IPS-18a (cell line): ENCODE measurements around the gene CLIC1.

Experiments used
- H3K27ac ChIP-seq: one replicate; pipeline ENCODE4 v1.5.1; 2013; ENCODE audit warnings: low read length
- H3K27me3 ChIP-seq: one replicate; pipeline ENCODE4 v1.6.1; 2013; ENCODE audit warnings: mild to moderate bottlenecking, low read length; ENCODE audit not compliant: control insufficient read depth, insufficient read depth
- H3K36me3 ChIP-seq: one replicate; pipeline ENCODE4 v1.6.1; 2013; ENCODE audit warnings: low read depth, low read length; ENCODE audit not compliant: control insufficient read depth
- H3K4me1 ChIP-seq: one replicate; pipeline ENCODE4 v1.6.1; 2013; ENCODE audit warnings: low read depth, low read length; ENCODE audit not compliant: control insufficient read depth
- H3K4me3 ChIP-seq: one replicate; pipeline ENCODE4 v1.5.1; 2013; ENCODE audit warnings: low read length
- H3K9ac ChIP-seq: one replicate; pipeline ENCODE4 v1.6.1; 2013; ENCODE audit warnings: mild to moderate bottlenecking, low read length, moderate library complexity
- H3K9me3 ChIP-seq: one replicate; pipeline ENCODE4 v1.6.1; 2013; ENCODE audit warnings: low read depth, low read length; ENCODE audit not compliant: control insufficient read depth

Gene CLIC1

DNA sequence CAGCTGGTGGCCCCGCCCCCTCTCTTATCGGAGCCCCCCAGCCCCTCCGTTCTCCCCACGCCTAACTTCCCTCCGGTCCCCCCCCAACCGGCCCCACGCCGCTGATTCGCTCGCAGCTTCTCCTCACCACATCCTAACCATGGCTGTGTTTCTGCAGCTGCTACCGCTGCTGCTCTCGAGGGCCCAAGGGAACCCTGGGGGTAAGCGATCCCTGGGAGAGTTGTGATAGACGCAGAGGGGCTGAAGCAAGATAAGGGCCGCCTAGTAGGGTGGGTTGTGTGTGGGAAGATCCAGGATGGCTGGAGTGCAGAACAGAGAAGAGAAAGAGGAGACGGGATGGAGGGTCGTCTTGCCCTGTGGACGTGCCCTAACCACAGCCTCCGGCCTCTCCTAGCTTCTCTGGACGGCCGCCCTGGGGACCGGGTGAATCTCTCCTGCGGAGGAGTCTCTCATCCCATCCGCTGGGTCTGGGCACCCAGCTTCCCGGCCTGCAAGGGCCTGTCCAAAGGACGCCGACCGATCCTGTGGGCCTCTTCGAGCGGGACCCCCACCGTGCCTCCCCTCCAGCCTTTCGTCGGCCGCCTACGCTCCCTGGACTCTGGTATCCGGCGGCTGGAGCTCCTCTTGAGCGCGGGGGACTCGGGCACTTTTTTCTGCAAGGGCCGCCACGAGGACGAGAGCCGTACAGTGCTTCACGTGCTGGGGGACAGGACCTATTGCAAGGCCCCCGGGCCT is 12.9 kb downstream of the CLIC1 start, which contains the start of gene MPIG6B:
Gene MPIG6B (plus strand): TSS at position 129 of the 735 bp plus-strand sequence. CDS start 11 bp downstream, at position 140.
- Histone ChIP-seq H3K27ac (no peak within 1 kb of the TSS), H3K9ac (no peak within 1 kb of the TSS), H3K9me3 (no peaks in the 10 kb centered on the region), H3K36me3 (peaks cover 18% of the 10 kb centered on the region), H3K4me1 (peaks cover 6% of the 10 kb centered on the region), H3K27me3 (no peaks in the 10 kb centered on the region), H3K4me3 (no peak within 1 kb of the TSS)

DNA sequence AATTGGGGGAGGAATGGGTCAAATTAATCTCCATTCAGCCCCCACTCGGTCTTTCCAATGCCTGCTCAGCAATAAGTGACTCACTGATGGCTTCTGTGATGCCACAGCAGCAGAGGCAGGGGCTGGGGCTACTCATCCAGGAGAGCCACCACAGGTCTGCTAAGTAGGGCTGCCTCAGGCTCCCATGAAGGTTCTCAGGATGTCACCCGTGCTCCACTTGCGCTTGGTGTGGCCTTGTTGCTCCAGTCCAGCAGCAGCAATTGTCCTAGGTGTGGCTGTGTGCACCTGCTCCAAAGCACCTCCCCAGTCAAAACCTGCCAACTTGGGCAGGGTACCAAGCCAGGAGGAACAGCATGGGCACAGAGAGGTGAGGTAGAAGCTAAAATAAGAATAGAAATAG is 14.2 kb downstream of the CLIC1 start:
- H3K4me1 ChIP-seq = peaks cover 17% of the 10 kb centered on the region
- no peak overlapping the region for H3K27ac ChIP-seq
- no peaks in the 10 kb centered on the region for H3K27me3 ChIP-seq
- peaks cover 11% of the 10 kb centered on the region for H3K36me3 ChIP-seq
- H3K4me3 ChIP-seq = no peak overlapping the region
- H3K9ac ChIP-seq = no peak overlapping the region
- no peaks in the 10 kb centered on the region for H3K9me3 ChIP-seq

DNA sequence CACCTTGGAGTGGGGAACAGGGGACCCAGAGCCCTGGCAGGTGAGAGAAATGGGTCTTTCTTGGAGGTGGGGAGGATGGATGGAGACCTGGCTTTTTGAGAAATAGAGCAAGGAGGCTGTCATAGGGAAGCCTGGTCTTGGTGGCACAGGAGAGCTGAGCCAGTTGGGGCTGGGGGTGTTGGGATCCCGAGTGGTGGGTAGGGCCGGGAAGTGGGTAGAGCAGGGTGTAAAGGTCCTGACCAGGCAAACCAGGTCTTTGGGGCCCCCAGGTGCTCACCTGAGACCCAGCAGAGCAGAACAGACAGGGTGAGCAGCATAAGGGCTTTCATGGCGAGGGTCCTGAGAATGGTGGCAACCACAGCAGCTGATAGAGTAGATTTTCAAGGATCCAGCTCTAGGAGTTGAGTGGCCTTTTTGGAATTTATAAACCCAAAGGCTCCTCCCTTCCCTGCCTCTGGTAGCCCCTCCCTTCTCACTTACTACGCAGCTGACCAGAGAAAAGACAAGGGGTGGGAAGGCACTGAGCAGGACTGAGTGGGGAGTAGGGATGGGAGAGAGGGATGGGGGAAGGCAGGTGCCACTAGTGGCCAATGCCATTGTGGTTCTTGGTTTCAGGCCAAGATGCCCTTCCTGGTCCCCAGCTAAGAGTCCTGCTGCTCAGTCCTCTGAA is 14.8 kb downstream of the CLIC1 start, which contains the start of gene LY6G6C:
Gene LY6G6C (minus strand): TSS at position 396 of the 670 bp plus-strand sequence. CDS start 67 bp downstream, at position 329.
- H3K9me3 ChIP-seq = no peaks in the 10 kb centered on the region
- H3K27ac ChIP-seq = no peak within 1 kb of the TSS
- H3K9ac ChIP-seq = no peak within 1 kb of the TSS
- H3K4me1 ChIP-seq = peaks cover 17% of the 10 kb centered on the region
- H3K36me3 ChIP-seq = peaks cover 5% of the 10 kb centered on the region
- H3K4me3 ChIP-seq = no peak within 1 kb of the TSS
- H3K27me3 ChIP-seq = no peaks in the 10 kb centered on the region

DNA sequence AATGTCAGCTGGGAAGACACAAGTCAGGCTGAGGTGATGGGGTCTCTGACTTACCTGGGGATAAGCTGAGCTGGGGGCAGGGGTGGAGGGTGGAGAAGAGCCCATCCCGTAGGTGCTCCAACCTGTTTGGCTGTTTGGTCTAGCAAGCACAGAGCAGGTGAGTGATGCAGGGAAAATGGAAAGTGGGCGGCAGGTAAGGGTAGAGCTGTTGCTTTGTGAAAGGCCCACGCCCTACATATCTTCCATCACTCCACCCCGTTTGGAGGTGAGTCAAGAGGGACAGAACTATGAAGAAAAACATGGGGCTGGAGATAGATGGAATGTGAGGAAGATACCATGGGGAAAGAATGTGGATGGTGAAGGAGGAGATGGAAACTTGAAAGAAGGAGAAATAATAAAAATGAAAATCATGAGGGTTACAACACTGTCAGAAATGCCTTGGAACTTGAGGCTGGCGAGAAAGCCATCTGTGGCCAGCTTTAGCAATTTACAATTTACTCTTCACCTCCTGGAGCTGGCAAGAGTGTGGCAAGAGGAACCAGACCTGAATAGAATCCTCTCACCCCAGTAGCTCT is 16.0 kb downstream of the CLIC1 start:
- Histone ChIP-seq H3K4me3 (no peak overlapping the region), H3K36me3 (no peaks in the 10 kb centered on the region), H3K27me3 (no peaks in the 10 kb centered on the region), H3K9ac (no peak overlapping the region), H3K4me1 (peaks cover 18% of the 10 kb centered on the region), H3K9me3 (no peaks in the 10 kb centered on the region), H3K27ac (no peak overlapping the region)

DNA sequence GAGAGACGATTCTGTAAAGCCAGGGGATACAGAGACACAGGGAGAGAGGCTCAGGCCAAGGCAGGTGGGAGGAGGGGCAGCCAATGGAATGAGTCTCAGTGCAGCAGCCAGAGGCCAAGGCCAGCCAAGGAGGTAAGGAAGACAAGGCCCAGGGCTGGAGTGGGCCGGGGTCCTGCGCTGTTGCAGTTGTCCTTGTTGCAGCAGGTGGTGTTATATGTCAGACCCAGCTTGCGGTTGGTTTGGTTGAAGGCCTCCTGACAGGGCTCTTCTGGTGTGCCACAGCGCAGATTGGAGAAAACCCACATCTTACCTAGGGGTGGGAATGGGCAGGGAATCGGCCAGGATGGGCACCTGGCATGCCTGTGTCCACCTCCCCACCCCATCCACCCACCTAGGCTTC is 17.3 kb downstream of the CLIC1 start:
- peaks cover 30% of the 10 kb centered on the region for H3K4me1 ChIP-seq
- H3K36me3 ChIP-seq = no peaks in the 10 kb centered on the region
- H3K9ac ChIP-seq = no peak overlapping the region
- no peak overlapping the region for H3K27ac ChIP-seq
- no peak overlapping the region for H3K4me3 ChIP-seq
- H3K9me3 ChIP-seq = no peaks in the 10 kb centered on the region
- no peaks in the 10 kb centered on the region for H3K27me3 ChIP-seq

DNA sequence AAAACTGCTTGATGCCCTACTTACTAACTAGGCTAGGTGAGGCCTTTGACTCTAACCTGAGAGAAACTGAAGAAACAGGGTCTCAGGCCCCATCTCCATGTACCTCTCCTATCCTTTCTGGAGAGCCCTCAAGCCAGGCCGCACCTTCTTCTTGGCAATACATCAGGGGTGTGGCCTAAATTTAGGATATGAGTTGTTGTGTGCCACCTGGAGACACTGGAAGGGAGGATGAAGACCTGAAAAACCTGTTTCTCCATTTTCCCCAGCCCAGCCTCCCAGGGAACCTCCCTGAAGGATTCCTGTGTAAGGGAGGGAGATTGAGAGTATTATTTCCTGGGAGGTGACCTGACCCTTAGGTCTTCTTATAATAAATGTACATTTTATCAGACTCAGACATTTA is 18.1 kb downstream of the CLIC1 start:
- Histone ChIP-seq H3K9me3 (no peaks in the 10 kb centered on the region), H3K36me3 (no peaks in the 10 kb centered on the region), H3K27me3 (no peaks in the 10 kb centered on the region), H3K4me3 (peak overlapping the region; percentile 25), H3K4me1 (peaks cover 38% of the 10 kb centered on the region), H3K27ac (no peak overlapping the region), H3K9ac (no peak overlapping the region)

DNA sequence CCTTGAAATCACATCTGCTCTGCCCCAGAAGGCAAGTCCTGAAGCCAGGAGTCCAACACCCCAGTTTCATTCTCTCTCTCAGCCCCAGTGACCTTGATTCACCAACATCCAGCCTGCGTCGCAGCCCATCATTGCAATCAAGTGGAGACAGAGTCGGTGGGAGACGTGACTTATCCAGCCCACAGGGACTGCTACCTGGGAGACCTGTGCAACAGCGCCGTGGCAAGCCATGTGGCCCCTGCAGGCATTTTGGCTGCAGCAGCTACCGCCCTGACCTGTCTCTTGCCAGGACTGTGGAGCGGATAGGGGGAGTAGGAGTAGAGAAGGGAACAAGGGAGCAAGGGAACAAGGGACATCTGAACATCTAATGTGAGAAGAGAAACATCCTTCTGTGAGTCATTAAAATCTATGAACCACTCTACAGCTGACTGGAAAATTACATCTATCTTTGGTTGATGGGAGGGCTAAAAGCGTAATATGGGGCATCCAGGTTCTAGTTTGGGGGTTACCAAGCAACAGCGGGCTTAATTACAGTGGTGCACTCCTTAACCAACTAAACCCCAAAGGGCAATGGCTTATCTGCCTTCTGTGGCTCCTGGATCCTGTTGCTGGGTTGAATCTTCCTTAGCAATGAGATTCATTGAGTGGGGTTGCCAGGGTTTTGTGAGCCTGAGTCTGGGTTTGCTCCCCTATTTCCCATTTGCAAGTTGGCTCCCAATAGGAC is 18.7 kb downstream of the CLIC1 start:
- Histone ChIP-seq H3K9me3 (no peaks in the 10 kb centered on the region), H3K4me3 (no peak overlapping the region), H3K27me3 (no peaks in the 10 kb centered on the region), H3K4me1 (peaks cover 38% of the 10 kb centered on the region), H3K27ac (no peak overlapping the region), H3K9ac (no peak overlapping the region), H3K36me3 (no peaks in the 10 kb centered on the region)

DNA sequence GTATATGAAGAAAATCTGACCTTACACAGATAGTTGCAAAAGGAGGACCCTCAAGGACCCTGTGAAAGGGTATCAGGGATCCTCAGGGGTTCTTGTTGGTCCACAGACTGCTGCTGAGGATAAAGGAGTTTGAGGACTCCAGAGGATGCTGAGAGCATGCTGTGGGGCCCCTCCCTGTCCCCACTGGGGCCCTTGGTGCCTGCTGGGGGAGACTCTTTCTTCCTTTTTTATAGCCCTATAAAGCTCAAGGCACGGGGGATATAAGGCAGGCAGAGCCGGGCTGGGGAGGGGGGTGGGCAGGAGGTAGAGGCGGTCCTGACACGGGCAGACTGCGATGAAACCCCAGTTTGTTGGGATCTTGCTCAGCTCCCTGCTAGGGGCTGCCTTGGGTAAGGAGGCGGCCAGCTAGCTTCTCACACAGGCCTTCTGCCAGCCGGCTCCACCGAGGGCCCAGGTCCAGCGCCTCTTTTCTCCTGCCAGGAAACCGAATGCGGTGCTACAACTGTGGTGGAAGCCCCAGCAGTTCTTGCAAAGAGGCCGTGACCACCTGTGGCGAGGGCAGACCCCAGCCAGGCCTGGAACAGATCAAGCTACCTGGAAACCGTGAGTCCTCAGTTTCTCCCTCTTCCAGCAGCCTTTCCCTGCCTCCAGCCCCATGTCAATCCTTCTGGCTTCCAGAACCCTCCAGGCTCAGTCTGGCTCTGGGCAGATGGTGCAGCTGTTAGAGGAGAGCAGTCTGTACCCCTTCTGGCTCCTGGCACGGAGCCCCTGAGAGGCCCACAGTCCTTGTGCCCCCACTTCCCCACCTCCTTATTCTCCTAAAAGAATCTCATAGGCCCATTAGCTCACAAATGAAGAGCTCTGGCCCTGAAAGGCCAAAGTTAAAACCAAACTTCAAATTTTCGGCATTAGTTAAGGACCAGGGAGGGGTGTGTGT is 21.0 kb downstream of the CLIC1 start, which contains the start of gene LY6G6D:
Gene LY6G6D (plus strand): TSS at position 327 of the 937 bp plus-strand sequence. CDS start 8 bp downstream, at position 335.
- peak within 1 kb of the TSS; percentile 21 for H3K4me3 ChIP-seq
- H3K9me3 ChIP-seq = no peaks in the 10 kb centered on the region
- no peaks in the 10 kb centered on the region for H3K36me3 ChIP-seq
- peaks cover 38% of the 10 kb centered on the region for H3K4me1 ChIP-seq
- H3K27me3 ChIP-seq = no peaks in the 10 kb centered on the region
- H3K27ac ChIP-seq = no peak within 1 kb of the TSS
- H3K9ac ChIP-seq = peak within 1 kb of the TSS; percentile 9

DNA sequence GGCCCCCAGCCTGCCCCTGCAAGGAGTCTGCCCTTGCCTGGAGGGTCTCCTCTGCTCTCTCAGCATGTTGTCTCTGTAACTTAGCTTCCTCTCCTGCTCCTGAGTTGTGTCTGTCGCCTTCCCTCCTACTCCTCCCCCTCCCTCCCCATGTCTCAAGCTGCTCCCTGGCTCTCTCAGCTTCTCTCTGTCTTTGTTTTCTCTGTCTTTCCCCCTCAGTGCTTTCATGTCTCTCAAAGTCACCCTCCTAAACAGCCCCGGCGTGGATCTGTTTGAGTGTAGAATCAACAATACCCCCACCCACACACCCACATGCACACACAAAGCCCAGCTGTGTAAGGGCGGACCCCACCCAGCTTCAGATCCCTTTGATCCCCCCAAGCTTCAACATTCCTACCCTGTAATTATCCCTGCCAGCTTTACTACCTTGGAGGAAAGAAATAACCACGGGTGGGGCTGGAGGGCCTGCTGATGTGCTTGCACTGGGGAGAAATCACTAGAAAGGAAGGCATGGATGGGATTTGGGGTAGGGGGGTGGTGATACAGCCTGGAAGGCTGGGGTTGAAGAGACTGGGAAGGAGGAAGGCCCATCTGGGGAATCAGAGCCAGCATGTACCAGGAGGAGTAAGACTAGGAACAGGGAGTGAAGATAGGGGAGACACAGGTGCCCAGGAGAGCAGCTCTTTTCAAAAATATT is 22.2 kb downstream of the CLIC1 start:
- peak overlapping the region; percentile 9 for H3K9ac ChIP-seq
- no peaks in the 10 kb centered on the region for H3K36me3 ChIP-seq
- no peak overlapping the region for H3K27ac ChIP-seq
- H3K4me1 ChIP-seq = peaks cover 38% of the 10 kb centered on the region
- no peaks in the 10 kb centered on the region for H3K27me3 ChIP-seq
- peak overlapping the region; percentile 21 for H3K4me3 ChIP-seq
- H3K9me3 ChIP-seq = no peaks in the 10 kb centered on the region

DNA sequence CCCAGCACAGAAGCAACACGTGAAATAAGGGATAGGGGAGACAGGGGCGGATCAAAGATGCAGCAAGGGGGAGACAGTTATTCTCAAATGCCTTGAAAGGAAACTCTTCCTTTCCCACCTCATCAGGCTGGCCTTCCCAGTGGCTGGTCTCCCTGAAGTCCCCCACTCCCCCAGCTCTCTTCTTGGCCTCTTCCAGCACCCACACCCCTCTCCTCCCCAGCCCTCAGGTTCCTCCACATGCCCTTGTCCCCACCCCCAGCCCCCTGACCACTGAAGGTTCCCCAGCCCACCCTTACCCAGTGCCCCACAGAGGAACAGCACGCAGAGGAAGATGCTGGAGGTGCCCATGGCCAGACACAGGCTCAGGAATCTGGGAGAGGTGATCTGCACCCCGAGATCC is 22.9 kb downstream of the CLIC1 start:
- no peak overlapping the region for H3K27ac ChIP-seq
- H3K9ac ChIP-seq = no peak overlapping the region
- peaks cover 33% of the 10 kb centered on the region for H3K4me1 ChIP-seq
- no peaks in the 10 kb centered on the region for H3K27me3 ChIP-seq
- H3K36me3 ChIP-seq = no peaks in the 10 kb centered on the region
- H3K9me3 ChIP-seq = no peaks in the 10 kb centered on the region
- no peak overlapping the region for H3K4me3 ChIP-seq
